Activated CD4-positive, alpha-beta T cell treated with anti-CD3 and anti-CD28 coated beads, Interleukin-2, amount 50 U/mL, for 4 hours (primary cell): ENCODE results near the gene SERPINH1.

ENCODE experiments used
- DNase-seq, 2 experiments: peaks; one replicate each; pipeline ENCODE4 v3.0.0-alpha.2; 2020

The SERPINH1 gene

DNA sequence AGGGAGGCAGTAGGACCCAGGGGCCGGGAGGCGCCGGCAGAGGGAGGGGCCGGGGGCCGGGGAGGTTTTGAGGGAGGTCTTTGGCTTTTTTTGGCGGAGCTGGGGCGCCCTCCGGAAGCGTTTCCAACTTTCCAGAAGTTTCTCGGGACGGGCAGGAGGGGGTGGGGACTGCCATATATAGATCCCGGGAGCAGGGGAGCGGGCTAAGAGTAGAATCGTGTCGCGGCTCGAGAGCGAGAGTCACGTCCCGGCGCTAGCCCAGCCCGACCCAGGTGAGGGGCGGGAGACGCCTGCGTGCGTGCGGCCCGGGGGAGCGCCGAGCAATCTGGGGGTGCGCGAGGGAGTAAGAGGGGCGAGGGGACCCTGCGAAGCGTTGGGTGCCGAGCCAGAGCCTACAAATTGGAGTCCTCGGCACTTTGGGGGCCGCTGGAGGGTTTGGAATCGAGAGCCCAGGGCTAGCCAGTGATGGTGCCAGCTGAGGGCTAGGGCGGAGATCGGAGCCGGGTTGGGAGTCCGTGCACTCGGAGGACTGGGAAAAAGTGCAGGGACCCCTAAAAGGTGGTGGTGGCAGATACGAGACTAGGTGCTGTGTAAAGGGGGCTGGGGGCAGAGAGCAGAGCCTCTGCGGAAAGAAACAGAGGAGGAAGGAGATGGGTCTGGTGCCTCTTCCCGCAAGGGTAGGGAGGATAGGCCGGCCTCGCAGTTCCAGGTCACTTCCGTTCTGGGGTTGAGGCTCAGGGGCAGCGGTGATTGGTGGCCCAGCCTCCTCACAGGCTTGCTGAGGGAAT is at the start of gene SERPINH1:
SERPINH1 (plus strand) TSS at position 206 of the 788 bp plus-strand sequence. CDS start 4,097 bp downstream, outside the sequence.
- DNase-seq, result peak; percentile 37 to 40

DNA sequence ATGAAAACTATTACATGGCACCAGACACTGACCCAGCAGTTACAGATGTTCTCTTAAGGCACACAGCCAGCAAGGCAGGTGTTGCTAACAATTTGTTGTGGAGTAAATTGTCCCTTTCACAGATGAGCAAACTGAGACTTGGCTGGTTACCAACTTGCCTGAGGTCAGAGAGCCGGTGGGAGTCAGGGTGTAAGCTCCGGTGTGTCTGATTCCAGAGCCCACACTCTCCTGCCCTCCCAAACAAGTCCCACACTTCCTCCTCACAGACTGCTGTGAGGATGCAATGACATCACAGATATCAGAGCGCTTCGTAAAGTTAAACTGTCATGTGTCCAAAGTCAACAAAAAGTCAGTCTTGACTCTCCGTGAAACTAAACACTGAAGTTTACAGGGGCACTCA is 48.8 kb upstream of the SERPINH1 start:
- no peak for DNase-seq

DNA sequence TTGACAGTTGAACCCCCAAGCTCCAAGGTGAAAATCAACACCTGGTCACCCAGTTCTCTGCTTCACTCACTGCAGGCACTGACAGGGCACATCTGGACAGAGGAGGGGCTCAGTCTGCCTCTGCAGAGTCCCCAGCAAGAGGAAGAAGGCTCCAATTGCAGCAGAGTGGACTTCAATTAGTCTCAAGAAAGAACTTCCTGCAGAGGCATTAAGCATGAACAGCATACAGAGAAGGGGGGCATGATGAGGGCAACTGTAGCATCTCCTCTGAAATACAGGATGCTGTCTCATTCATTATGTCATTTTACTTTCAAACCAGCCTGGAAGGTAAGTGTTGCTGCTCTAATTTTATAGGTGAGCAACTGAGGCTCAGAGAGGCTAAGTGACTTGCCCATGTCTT is 47.5 kb upstream of the SERPINH1 start:
- DNase-seq, result no peak

DNA sequence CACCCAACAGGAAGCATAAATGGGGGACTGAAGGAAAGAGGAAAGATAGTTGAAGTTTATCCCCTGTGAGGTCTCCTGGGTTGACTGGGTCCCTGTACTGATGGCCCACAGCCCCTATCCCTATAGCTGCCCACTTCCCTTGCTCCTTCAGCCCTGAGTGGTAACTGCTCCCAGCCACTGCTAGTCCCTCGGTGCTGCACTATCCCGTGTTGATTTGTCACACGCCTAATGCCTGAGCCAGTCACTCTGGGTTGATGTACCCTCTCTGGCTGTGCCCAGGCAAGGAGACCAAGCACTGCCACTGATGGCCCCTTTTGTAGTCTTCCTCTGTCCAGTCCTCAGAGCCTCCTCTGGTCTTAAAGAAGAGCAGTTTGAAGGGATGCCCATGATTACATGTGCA is 45.9 kb upstream of the SERPINH1 start:
- no peak for DNase-seq

DNA sequence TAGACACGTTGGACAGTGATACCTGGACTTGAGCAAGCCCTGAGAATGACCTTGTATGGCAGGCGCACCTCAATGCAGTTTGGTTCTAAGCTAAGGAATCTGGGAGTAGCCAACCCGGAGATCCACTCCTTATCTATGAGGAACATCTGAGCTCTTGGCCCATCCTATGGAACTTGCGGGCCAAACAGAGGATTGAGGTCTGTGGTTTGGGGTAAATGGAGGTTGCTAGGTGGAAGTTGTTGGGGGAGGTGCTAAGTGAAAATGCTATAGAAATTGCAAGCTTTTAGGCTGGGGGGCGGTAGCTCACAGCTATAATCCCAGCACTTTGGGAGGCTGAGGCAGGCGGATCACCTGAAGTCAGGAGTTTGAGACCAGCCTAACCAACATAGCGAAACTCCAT is 45.2 kb upstream of the SERPINH1 start:
- DNase-seq, result no peak

DNA sequence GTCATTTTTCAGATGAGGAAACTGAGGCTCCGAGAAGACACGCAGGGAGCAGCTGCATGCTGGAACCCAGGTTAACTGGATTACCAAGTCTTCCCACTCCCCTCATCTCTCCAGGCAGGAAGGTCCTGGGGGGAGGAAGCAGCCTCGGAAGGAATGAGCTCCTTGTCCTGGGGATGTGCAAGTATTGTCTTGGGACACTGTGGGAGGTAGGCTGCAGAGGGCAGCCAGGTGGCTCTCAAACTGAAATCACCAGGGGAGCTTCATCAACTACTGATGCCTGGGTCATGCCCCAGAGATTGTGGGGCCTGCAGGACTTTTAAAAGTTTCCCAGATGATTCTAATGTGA is 43.9 kb upstream of the SERPINH1 start:
- no peak for DNase-seq

DNA sequence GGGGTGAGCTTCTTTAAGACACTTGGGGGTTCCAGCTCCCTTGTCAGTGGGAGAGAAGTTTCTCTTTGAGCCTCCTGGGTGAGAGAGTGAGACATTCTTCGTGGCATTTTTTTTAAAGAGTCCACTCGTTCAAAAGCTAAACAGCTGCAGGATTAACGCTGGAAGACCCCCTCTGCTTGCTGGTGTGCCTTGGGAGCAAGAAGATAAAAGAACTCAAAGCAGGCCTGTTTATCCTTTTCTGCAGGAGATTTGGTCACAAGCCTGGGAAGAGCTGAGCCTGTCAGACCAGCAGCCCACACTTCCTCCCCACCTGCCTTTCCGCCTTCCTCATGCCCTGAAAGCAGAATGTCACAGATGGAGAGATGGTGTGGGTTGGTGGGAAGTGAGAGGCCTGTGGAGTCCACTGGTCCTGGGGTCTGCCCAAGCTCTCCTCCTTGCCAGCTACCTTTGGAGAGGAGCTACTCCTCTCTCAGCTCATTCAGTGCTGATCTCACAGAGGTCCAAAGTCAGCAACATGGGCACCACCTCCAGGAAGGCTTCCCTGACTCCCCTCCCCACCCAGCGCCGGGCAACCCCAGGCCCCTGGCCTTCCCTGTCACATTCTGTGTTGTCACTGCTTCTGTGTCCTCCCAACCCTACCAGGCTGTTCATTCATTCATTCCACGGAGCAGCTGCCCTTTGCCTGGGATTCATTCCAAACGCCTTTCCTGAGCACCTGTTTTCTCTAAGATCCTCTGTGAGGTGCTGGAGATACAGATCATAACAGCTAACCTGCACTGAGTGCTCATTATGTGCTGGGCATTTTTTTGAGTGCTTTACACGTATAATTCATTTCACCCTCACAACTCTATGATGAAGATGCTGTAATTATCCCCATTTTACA is 43.0 kb upstream of the SERPINH1 start:
- no peak for DNase-seq

DNA sequence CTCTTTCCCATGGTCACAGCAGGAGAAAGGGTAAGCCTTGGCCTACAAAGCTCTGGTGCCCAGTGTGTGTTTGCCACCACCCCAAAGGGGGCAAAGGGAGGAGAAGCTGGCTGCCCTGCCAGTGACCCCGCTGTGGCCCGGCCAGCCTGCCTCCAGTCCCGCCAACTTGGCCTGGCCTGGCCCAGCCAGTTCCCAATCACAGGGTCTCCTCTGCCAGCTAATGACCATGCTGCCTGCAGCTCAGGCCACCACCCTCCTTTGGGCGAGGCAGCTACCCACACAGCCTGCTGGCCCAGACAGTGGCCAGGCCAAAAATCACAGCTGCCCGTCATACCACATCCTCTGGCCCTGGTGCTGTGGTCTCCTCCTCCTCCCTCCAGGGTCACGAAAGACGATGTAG is 41.4 kb upstream of the SERPINH1 start:
- no peak for DNase-seq

DNA sequence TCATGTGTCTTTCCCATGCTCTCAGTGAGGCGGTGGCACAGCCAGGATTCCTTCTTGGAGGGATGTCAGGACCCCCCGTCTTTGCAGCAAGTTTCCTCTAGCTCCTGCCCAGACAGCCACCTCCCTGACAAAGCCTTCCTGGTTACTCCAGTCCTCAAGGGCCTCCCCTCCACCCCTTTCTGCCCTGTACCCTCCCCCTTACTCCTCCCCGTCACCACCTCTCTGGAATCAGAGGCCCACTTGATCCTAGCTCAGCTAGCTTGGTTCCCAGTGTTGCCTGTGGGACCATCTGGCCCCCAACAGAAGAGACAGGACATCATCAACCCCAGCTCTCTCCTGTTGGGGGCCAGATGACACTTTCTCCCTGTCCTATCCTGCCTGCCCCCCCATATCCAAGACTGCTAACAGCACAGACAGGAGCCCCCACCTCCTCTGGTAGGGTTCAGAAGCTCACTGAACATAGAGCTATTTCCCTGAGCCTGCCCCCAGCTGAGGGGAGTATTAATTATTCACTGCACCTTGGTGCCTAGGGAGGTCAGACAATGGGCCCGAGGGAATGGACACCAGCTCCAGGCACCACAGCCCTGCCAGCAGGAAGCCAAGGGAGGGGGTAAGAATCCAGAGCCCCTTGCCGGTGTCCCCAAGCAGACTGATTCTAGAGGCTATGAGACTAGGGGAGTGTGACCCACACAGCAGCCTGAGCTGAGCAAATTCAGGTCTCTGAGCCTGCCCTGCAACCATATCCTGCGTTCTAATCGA is 39.6 kb upstream of the SERPINH1 start:
- no peak for DNase-seq

DNA sequence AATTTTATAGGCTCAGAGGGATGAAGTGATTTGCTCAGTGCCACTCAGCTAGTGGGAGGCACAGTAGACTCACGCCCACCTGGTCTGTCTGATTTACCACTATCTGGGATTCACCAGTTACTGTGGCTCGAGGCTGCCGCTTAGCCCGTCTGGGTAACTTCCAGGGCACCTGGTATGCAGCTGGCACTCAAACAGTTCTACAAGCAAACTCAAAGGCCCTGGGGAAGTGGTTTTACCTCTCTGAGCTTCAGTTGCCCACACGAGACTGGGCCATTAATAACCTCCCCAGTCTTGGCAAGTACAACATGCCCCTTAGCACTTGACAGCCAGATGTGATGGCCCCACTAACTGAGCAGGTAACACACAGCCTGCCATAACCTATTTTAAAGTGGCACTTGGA is 38.9 kb upstream of the SERPINH1 start:
- no peak for DNase-seq

DNA sequence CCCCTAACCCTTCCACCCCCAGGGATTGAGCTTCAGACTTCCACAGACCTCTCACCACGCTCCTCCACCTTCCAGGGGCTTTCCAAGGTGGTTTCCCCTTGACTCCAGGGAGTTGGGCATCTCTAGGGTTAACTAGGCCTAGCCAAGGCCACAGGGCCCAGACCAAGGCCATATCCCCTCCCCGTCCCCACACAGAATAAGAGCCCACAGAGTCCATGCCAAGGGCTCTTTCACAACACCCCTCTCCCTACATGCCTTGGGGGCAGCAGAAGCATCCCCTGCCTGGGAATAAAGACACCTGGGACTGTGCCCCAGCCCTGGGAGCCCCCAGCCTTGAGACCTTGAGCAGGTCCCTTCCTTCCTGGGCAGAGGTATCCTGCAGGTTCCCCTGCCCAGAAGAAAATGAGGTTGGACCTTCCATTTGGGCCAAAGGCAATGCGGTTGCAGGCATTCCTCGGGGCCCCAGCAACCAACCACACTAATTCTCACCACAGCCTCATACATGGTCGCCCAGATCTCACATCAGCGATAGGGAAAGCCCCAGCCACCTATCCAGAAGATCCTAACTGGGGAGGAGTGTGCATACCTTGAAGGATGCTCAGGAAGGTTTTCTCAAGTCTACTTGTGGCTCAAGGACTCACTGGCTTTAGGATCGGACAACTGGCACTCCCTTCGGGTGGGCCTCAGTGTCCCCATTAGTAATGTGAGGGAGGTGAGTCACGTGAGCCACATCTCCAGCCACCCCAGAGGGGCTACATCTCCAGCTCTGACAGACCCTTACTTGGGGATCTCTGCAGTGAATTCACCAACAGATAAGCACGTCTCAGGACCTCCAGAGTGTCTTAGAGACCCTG is 38.0 kb upstream of the SERPINH1 start:
- DNase-seq, result no peak

DNA sequence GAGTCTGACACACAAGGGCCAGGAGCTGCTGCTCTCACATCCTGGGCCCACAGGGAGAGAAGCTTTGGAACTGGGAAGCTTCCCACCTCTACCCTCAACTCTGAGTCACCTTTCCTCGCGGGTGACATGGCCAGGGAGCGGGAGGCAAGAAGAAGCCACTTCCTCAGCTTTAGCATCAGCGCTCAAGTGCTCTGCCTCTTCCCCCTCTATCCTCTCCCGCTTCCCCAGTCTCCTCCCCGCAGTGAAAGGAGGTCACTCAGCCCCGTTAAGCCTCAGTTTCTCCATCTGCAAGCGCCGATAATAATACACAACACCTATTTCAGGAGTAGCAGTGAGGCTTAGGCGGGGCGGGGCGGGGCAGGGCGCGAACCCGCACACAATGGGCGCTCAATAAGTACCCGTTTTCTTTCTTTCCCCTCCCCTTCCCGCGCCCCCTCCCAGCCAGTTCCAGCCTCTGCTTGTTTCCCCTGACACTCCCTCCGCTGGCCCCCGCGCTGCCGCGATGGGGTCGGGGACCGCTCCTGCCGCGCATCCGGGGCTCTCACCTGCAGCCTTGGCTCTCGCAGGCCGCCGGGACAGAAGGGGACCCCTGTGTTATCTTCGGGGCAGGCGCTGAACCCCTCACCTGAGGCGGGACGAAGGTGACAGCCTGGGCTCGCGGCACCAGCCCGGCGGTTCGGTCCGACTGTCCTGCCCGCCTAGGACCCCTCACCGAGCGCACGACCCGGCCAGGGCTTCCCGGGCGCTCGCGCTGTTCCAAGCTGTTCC is 37.2 kb upstream of the SERPINH1 start:
- peak; percentile 17 to 22 for DNase-seq

DNA sequence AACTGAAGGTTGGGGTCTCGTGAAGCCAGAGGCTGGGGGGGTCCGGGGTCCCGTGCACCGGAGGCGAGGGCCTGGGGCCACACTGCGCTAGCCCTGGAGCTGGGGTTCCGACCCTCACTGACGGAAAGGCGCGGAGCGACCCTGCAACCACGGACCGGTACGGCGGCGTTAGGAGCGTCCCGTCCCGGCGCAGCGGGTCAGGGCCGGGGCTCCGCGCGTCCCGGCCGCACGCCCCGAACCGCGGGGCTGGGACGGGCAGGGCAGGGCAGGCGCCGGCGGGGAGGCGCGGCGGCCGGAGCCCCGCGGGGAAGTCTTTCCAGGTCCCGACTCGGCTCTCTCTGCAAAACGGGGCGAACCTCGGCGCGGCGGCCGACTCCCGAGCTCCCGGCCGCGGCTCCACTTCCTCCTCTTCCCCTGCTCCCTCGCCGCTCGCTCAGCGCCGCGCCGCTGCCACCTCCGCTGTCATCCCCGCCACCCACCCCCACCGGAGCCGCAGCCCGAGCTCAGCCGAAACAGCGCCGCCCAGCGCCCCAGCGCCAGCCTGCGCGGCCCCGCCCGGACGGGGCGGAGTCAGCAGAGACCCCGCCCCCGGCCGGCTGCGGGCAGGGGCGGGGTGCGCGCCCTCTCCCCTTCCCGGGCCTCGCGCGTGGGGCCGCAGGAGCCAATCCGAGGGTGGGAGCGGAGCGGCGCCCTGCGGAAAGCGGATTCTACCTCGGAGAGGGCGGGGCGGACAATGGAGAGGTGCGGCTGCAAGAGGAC is 36.4 kb upstream of the SERPINH1 start, which contains the start of gene GDPD5:
GDPD5 (minus strand) TSS at position 509 of the 759 bp plus-strand sequence. CDS start 48,206 bp downstream, outside the sequence.
- DNase-seq, result peak; percentile 70 to 77

DNA sequence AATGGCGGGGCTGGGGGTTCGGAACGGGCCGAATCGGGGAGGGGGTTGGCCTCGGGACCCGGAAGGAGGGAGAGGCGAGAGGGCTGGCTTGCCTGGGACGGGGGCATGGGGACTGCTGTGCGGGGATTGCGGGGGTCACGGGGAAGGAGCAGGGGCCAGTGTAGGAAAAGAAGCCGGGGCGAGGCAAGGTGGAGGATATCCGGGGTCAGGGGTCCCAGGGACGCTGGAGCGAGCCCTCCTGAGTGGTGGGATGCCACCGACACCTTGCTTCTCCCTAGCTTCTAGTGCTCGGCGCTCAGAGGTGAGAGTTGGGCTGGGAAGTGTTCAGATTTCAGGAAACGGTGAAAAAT is 35.9 kb upstream of the SERPINH1 start:
- DNase-seq, result no peak

DNA sequence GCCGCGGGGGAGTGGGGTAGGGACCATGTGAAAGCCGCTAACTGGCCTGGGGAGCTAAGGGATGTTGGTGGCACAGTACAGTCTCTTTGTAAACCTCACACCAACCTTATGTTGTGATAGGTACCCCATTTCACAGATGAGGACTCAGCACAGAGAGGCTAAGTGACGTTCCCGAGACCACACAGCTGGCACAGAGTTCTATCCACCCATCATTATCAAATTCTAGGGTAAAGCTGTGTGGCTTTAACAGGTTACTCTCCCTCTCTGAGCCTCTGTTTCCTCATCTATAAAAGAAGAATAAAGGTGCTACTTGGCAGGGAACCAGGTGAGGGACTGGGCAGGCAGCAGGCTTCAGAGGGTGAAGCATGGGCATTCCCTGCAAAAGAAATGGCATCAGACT is 34.9 kb upstream of the SERPINH1 start:
- DNase-seq, result no peak

DNA sequence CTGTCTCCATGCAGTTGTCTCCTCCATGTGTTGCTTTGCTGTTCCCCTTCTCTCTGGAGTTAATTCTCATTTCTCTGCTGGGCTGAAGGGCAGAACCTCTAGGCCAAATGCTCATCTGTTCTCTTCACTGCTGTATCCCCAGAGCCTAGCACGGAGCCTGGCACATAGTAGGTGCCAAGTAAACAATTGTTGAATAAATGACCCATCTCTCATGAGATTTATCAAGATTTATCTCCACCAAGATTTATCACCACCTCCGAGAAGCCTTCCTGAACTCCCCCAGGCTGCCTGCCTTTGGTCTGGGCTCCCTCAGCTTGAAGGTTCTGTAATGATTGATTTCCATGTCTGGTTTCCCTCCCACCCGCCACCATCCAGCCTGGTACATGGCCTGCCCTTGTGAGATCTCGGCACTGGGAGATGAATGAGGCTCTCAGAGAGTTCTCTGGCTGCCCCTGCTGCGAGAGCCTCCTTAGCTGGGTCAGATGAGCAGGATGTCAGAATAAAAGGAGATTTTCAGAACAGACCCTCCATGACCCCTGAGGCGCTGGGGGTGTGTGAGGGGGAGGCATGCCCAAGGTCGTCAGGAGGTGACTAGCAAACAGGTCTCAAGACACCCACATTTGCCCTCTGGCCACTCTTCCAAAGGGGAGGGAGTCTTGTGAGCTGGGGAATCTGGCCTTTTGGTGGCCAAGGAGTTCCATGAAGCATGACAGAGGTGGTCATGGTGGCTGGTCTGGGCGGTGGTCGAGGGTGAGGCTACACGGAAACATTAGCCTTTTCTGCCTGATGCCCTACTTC is 33.9 kb upstream of the SERPINH1 start:
- DNase-seq, result no peak

DNA sequence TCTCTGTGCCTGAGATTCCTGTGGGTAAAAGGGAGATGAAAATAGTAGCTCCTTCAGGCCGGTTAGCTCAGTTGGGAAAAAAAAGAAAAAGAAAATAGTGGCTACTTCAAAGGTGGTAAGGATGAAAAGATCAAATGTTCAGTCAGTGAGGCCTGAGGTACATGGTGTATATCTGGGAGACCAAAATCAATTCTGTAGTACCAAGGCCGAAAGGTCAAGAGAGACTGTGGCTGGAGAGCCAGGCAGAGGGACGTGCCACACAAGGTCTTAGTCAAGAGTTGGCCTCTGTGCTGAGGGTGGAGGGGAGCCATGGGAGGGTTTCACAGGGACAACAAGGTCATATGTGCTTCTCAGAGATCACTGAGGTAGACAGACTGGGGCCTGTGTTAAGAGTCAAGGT is 31.5 kb upstream of the SERPINH1 start:
- no peak for DNase-seq

DNA sequence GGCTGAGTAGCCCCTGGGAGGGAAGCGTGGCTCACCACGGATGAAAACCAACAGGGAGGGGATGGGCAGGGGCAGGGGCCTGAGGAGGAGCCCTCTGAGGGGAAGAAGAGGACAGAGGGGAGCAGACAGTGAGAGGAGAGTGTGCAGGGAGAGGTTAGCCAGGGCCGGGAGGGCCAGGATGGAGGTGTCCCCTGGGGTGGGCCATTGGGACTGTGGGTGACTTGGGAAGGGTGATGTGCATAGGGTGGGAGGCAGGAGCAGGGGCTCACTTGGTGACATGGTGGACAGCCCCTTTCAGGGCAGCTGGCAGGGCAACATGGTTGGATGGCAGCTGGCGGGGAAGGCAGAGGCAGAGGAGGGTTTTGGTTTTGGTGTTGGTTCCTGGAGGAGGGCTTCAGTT is 30.7 kb upstream of the SERPINH1 start:
- no peak for DNase-seq

DNA sequence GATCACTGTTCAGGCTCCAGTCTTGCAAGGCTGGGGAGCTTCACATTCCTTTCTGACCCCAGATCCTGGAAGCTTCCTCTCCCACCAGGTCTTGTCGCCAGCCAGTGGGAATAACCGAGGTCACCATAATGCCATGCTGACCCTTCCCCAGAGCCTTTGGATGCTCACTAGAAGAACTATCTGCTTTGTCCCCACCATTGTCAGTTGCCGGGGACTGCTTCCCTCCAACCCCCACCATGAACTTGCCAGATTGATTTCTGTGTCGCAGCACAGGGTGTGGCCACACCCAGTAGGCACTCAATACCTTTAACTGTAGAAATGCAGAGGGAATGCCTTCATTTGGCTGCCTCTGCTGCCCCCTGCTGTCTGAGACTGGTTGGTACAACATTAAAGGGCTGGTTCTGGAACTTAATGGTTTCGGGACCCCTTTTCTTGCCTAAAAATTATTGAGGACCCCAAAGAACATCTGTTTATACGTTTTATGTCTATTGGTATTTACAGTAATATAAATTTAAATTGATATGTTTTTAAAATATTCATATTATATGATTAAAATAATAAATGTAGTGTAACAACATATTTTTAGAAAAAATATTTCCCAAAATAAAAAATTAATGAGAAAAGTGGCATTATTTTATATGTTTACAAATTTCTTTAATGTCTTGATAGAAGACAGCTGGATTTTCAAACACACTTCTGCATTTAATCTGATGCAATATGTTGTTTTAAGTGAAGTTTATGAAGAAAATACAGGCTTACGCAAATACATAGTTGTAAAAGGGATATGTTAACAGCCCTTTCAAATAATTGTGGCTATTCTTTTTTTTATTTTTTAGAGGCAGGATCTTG is 29.6 kb upstream of the SERPINH1 start:
- peak; percentile 79 to 82 for DNase-seq
